Osteoblast (primary cell): ENCODE data around the gene XAF1. TPM values are rescaled to one million over a fixed set of nuclear protein-coding genes. Genes with fewer than 3 reads are reported as not detected.

Source experiments
- DNase-seq: peaks from one replicate; pipeline ENCODE4 v3.0.0; 2011; ENCODE audit warnings: low spot score, mixed read lengths; ENCODE audit not compliant: insufficient read length; ENCODE audit errors: missing footprints
- H2AFZ ChIP-seq: 2 replicates; pipeline ENCODE4 v1.6.0; 2011; ENCODE audit warnings: mild to moderate bottlenecking, low read length
- H3K27ac ChIP-seq: 2 replicates; pipeline ENCODE4 v1.5.1; 2011; ENCODE audit warnings: mild to moderate bottlenecking, low read depth, low read length, moderate library complexity
- H3K27me3 ChIP-seq: 2 replicates; pipeline ENCODE4 v1.6.0; 2012; ENCODE audit warnings: mild to moderate bottlenecking, control low read depth, inconsistent platforms, low read length, moderate library complexity; ENCODE audit not compliant: insufficient read depth
- H3K36me3 ChIP-seq: 2 replicates; pipeline ENCODE4 v1.5.1; 2011; ENCODE audit warnings: mild to moderate bottlenecking, low read length, control low read depth, moderate library complexity; ENCODE audit not compliant: insufficient read depth
- H3K4me1 ChIP-seq: 2 replicates; pipeline ENCODE4 v1.5.1; 2011; ENCODE audit warnings: mild to moderate bottlenecking, low read length, control low read depth, moderate library complexity; ENCODE audit not compliant: insufficient read depth
- H3K4me2 ChIP-seq: 2 replicates; pipeline ENCODE4 v1.6.0; 2011; ENCODE audit warnings: mild to moderate bottlenecking, low read length; ENCODE audit not compliant: insufficient read depth
- H3K4me3 ChIP-seq: fragments of 200-600 bp; sonication (generic); 3 replicates; pipeline ENCODE4 v1.5.1; 2012; ENCODE audit warnings: mild to moderate bottlenecking, low read length, inconsistent platforms; ENCODE audit not compliant: insufficient read depth
- H3K79me2 ChIP-seq: 2 replicates; pipeline ENCODE4 v1.6.0; 2012; ENCODE audit warnings: mild to moderate bottlenecking, low read length, control low read depth, inconsistent platforms; ENCODE audit not compliant: insufficient read depth
- H3K9me3 ChIP-seq: 2 replicates; pipeline ENCODE4 v1.5.1; 2011; ENCODE audit warnings: low read depth, low read length, control low read depth
- H4K20me1 ChIP-seq: 2 replicates; pipeline ENCODE4 v1.6.0; 2012; ENCODE audit warnings: mild to moderate bottlenecking, low read length, control low read depth; ENCODE audit not compliant: insufficient read depth
- total RNA-seq: library from RNA; depleted of rRNA; stranded (reverse); fragments of >200 nt; gene quantifications from 2 replicates; pipeline ENCODE4 v1.2.3, GENCODE V29; 2012
- TF ChIP-seq, protein P1 (sequence below): IDR thresholded peaks from 2 replicates; pipeline ENCODE4 v1.5.1; 2011; ENCODE audit warnings: mild to moderate bottlenecking, low read depth, low read length, moderate library complexity; ENCODE audit errors: extremely low read depth

The XAF1 gene
- total RNA-seq, 1 donor, result 48.5 TPM

DNA sequence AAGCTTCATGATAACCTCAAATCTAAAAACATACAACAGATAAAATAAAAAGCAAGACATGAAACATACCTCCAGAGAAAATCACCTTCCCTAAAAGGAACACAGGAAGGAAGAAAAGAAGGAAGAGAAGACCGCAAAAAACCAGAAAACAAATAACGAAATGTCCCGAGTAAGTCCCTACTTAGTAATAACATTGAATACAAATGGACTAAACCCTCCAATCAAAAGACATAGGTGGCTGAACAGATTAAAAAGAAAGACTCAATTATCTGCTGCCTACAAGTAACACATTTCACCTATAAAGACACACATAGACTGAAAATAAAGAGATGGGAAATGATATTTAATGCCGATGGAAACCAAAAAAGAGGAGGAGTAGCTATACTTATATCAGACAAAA lies 26.4 kb downstream of the XAF1 start:
- no peak overlapping the region for H2AFZ ChIP-seq
- no peak overlapping the region for H3K4me3 ChIP-seq
- H4K20me1 ChIP-seq, result no peaks in the 10 kb centered on the region
- no peaks in the 10 kb centered on the region for H3K9me3 ChIP-seq
- peaks cover 33% of the 10 kb centered on the region for H3K27me3 ChIP-seq
- no peak overlapping the region for H3K27ac ChIP-seq
- no peak overlapping the region for H3K4me2 ChIP-seq
- H3K79me2 ChIP-seq, result no peaks in the 10 kb centered on the region
- TF ChIP-seq, protein P1, sequence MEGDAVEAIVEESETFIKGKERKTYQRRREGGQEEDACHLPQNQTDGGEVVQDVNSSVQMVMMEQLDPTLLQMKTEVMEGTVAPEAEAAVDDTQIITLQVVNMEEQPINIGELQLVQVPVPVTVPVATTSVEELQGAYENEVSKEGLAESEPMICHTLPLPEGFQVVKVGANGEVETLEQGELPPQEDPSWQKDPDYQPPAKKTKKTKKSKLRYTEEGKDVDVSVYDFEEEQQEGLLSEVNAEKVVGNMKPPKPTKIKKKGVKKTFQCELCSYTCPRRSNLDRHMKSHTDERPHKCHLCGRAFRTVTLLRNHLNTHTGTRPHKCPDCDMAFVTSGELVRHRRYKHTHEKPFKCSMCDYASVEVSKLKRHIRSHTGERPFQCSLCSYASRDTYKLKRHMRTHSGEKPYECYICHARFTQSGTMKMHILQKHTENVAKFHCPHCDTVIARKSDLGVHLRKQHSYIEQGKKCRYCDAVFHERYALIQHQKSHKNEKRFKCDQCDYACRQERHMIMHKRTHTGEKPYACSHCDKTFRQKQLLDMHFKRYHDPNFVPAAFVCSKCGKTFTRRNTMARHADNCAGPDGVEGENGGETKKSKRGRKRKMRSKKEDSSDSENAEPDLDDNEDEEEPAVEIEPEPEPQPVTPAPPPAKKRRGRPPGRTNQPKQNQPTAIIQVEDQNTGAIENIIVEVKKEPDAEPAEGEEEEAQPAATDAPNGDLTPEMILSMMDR, result no peak
- no peaks in the 10 kb centered on the region for H3K36me3 ChIP-seq
- no peak for DNase-seq
- H3K4me1 ChIP-seq, result no peaks in the 10 kb centered on the region

DNA sequence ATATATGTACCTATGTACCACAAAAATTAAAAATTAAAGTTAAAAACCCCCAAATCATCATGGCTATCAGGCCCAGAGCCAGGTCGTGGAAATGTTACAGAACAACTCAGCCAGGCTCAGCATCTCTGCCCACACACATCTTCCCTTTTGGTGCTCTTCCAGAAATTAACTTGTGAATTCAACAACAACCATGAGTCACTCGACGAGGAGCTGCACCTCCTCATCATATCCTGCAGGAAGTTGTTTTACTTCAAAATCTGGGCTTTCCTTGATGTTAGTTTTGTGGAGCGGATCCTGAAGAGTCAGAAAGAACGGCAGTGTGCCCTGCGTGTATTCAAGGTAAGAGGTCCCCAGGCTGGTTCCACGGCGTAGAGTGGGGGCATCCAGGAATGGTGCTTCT lies 30.8 kb downstream of the XAF1 start:
- DNase-seq, result no peak
- no peak overlapping the region for H3K27ac ChIP-seq
- TF ChIP-seq, protein P1, result no peak
- H3K9me3 ChIP-seq, result no peaks in the 10 kb centered on the region
- H2AFZ ChIP-seq, result peak overlapping the region; percentile 24
- peaks cover 14% of the 10 kb centered on the region for H3K27me3 ChIP-seq
- H3K36me3 ChIP-seq, result no peaks in the 10 kb centered on the region
- peak overlapping the region; percentile 59 for H3K4me2 ChIP-seq
- H4K20me1 ChIP-seq, result no peaks in the 10 kb centered on the region
- no peak overlapping the region for H3K4me3 ChIP-seq
- H3K4me1 ChIP-seq, result no peaks in the 10 kb centered on the region
- no peaks in the 10 kb centered on the region for H3K79me2 ChIP-seq

DNA sequence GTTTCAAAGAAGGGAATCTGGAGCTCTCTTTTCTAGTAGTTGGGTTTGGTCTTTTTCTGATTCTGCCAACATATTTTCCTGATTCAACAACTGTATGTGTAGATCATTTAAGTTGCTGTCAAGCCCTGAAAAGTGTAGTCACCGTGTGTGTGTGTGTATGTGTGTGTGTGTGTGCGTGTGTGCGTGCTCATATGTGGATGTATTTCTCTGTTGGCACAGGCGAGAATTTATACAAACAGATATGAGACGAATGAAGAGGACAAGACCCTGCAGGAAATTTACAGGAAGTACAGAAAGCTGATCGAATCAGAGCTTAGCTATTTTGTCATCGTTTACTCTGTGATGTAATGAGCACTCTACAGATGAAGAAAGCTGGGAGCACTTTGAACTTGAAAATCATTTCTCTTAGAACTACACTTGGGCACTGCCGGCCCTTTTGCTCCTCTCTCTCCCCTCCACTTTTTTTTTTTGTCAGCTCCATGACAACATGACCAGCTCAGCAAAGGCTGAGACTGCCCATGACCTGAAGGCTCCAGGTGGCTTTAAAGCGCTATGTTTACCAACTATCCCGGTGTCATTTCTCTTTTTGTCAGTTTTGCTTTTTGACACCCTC lies 31.3 kb downstream of the XAF1 start:
- Histone ChIP-seq H3K36me3 (no peaks in the 10 kb centered on the region), H3K4me3 (no peak overlapping the region), H4K20me1 (no peaks in the 10 kb centered on the region), H3K27me3 (peaks cover 13% of the 10 kb centered on the region), H3K4me2 (peak overlapping the region; percentile 59), H3K79me2 (no peaks in the 10 kb centered on the region), H3K27ac (no peak overlapping the region), H3K4me1 (no peaks in the 10 kb centered on the region), H3K9me3 (no peaks in the 10 kb centered on the region), H2AFZ (peak overlapping the region; percentile 24)
- TF ChIP-seq, protein P1, result no peak
- DNase-seq, result no peak

DNA sequence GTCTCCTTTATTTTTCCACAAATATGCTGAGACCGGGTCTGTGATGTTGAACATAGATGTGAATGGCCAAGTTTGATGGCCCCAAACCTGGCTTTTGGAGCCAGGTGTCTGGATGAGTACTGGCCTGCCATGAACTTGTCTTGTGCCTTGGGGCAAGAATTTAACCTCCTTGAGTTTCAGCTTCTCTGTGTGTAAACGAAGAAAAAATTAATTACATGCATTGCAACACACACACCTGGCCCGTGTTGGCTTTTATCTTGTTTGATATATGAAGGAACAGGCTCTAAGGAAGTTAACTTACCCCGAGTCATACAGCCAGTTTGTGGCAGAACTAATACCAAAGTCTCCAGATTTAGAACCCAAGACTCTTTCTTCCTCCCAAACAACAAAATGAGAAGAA lies 33.3 kb downstream of the XAF1 start:
- Histone ChIP-seq H3K4me1 (no peaks in the 10 kb centered on the region), H3K4me2 (no peak overlapping the region), H2AFZ (no peak overlapping the region), H3K27me3 (peaks cover 11% of the 10 kb centered on the region), H3K9me3 (no peaks in the 10 kb centered on the region), H3K4me3 (no peak overlapping the region), H3K27ac (no peak overlapping the region), H3K79me2 (no peaks in the 10 kb centered on the region), H3K36me3 (no peaks in the 10 kb centered on the region), H4K20me1 (no peaks in the 10 kb centered on the region)
- TF ChIP-seq, protein P1, result no peak
- DNase-seq, result no peak
